Ishikawa (cell line): ENCODE results near the gene TSPAN4.
A peak's percentile ranks its signal among the peaks of the same experiment; 100 is the strongest.

Experiments
- CEBPB ChIP-seq: IDR thresholded peaks from 2 replicates; pipeline ENCODE4 v1.6.1; 2012
- CREB1 ChIP-seq: IDR thresholded peaks from 2 replicates; pipeline ENCODE4 v1.6.1; 2012; ENCODE audit warnings: low read depth
- EGR1 ChIP-seq: IDR thresholded peaks from 2 replicates; pipeline ENCODE4 v1.6.1; 2012
- EP300 ChIP-seq: IDR thresholded peaks from 2 replicates; pipeline ENCODE4 v1.6.1; 2012; ENCODE audit warnings: borderline replicate concordance
- FOXM1 ChIP-seq: IDR thresholded peaks from 2 replicates; pipeline ENCODE4 v1.6.1; 2012; ENCODE audit warnings: low read depth, borderline replicate concordance
- NFIC ChIP-seq: IDR thresholded peaks from 2 replicates; pipeline ENCODE4 v1.6.1; 2012
- RAD21 ChIP-seq: IDR thresholded peaks from 2 replicates; pipeline ENCODE4 v1.6.1; 2012; ENCODE audit warnings: low read depth
- REST ChIP-seq: IDR thresholded peaks from 2 replicates; pipeline ENCODE4 v1.6.1; 2012; ENCODE audit warnings: low read depth, mild to moderate bottlenecking
- TAF1 ChIP-seq: IDR thresholded peaks from 2 replicates; pipeline ENCODE4 v1.6.1; 2012; ENCODE audit warnings: low read depth, mild to moderate bottlenecking
- TCF12 ChIP-seq: IDR thresholded peaks from 2 replicates; pipeline ENCODE4 v1.6.1; 2012; ENCODE audit warnings: low read depth
- TEAD4 ChIP-seq: IDR thresholded peaks from 2 replicates; pipeline ENCODE4 v1.6.1; 2012
- YY1 ChIP-seq: IDR thresholded peaks from 2 replicates; pipeline ENCODE4 v1.6.1; 2012; ENCODE audit warnings: low read depth
- ZBTB7A ChIP-seq: IDR thresholded peaks from 2 replicates; pipeline ENCODE4 v1.6.1; 2012; ENCODE audit warnings: low read depth
- TF ChIP-seq, protein P1 (sequence below): IDR thresholded peaks from 2 replicates; pipeline ENCODE4 v1.6.1; 2012
- TF ChIP-seq, protein P2 (sequence below): IDR thresholded peaks from 2 replicates; pipeline ENCODE4 v1.6.1; 2012

TSPAN4 gene

GRCh38 chr11:838441-839279, 4.0 kb upstream of the TSPAN4 start:
- TF ChIP-seq YY1 (no peak), REST (no peak), CREB1 (no peak), FOXM1 (no peak), TEAD4 (peak; percentile 19; the same call in 1 of the 2 replicates), EP300 (no peak), EGR1 (no peak), RAD21 (no peak), TCF12 (no peak), NFIC (no peak), ZBTB7A (no peak), CEBPB (no peak), TAF1 (no peak)
- TF ChIP-seq, protein P1, sequence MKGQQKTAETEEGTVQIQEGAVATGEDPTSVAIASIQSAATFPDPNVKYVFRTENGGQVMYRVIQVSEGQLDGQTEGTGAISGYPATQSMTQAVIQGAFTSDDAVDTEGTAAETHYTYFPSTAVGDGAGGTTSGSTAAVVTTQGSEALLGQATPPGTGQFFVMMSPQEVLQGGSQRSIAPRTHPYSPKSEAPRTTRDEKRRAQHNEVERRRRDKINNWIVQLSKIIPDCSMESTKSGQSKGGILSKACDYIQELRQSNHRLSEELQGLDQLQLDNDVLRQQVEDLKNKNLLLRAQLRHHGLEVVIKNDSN: peak; percentile 67
- TF ChIP-seq, protein P2, sequence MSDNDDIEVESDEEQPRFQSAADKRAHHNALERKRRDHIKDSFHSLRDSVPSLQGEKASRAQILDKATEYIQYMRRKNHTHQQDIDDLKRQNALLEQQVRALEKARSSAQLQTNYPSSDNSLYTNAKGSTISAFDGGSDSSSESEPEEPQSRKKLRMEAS: peak; percentile 76; the same call in 1 of the 2 replicates

DNA sequence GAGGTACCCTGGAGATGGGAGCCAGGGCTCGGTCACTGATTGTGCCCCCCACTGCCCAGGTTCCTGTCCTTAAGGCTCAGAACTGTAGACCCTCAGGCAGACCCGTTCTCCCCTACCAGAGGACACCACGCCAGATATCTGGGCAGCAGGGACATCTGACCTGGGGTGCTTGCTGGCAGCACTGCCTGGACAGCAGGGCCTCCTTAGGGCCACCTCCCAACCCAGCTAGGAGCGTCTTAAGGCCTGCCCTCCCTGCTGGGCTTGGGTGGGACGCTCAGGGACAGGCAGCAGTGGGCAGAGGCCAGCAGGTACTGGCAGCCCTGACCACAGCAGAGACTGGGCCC, 3.4 kb upstream of the TSPAN4 start:
- 0 out of 2 replicates have a peak, but pooled peaks have one; percentile 1 for TF ChIP-seq TCF12
- no peak for TF ChIP-seq CREB1

GRCh38 chr11:839875-840617, 2.6 kb upstream of the TSPAN4 start:
- no peak for TF ChIP-seq FOXM1
- no peak for TF ChIP-seq TEAD4
- TF ChIP-seq NFIC: no peak
- TF ChIP-seq CREB1: no peak
- no peak for TF ChIP-seq TAF1
- TF ChIP-seq, protein P1: no peak
- TF ChIP-seq YY1: no peak
- no peak for TF ChIP-seq EP300
- TF ChIP-seq CEBPB: no peak
- TF ChIP-seq, protein P2: no peak

GRCh38 chr11:841981-842369, 677 bp upstream of the TSPAN4 start:
- TF ChIP-seq ZBTB7A (peak; percentile 66; the same call in 1 of the 2 replicates), RAD21 (no peak), CEBPB (no peak)

DNA sequence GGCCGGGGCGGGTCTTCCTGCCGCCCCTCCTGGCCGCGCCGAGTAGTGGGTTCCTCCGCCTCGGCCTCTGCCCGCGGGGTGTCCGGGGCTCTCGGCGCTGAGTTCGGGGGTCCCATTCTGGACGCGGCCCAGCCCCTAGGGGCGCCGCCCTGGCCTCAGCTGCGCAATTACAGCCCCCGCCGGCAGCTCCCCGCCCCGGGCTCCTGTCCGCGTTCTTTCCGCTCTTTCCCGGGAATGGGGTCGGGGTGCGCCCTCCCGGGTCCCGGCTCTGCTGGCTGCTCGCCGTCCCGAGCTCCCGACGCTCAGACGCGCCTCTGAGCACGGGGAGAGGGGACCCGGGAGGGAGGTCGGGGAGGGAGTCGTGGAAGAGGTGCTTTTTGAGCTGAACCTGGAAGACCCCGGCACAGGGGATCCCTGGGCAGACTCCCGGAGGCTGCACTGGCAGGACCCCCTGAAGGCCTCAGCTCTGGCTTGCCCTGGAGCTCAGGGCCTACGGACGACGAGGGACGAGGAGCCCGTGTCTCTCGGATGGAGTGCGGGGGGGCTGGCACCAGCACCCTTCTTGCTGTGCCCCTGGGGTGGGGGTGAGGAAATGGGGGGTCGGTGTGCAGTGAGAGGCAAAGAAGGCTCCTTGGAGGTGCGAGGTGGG, 558 bp downstream of the TSPAN4 start:
- no peak for TF ChIP-seq REST
- TF ChIP-seq ZBTB7A: peak; percentile 93
